Measurements from ENCODE around the gene MAU2.

DNA sequence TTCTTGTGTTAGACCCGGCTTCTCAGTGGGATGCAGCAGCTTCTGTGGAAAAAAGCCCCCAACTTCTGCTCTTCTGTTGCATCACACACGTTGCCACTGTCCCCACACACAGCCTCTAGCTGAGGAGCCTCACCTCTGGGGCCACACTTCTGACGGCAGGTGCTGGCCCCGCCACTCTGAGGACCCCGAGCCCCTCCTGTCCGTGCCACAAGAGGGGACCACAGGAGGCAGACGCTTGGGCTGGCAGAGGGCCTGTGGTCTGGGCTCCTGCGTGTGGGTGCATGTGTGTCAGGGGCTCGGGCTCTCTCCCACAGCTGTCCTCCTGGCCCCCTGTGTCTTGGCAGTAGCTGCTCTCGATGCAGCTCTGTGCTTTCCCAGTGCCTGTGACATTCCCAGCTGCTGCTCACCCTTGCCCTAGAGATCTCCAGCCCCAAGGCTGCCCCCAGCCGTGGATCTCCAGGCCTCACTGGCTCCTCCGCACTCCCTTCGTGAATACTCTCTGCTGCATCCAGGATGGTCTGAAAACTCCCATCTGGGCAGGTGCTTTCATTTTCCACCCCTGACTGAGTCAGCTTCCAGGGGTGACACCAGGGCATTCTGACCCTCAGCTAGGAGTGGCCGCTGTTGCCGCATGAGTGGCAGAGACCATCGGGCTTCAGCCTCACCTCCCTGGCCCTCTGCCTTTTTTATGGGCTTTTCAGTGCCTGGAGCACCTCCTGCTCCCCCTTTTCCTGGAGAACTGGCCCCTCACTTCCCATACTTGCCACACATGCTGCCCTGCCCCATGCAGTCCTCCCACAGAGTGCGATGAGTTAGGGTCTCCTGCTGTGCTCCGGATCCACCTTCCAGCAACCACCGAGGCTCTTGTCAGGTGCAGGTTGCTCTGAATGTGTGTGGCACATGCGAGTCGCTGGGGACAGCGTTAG is 13.7 kb downstream of the MAU2 start:
- TF ChIP-seq, protein P1, sequence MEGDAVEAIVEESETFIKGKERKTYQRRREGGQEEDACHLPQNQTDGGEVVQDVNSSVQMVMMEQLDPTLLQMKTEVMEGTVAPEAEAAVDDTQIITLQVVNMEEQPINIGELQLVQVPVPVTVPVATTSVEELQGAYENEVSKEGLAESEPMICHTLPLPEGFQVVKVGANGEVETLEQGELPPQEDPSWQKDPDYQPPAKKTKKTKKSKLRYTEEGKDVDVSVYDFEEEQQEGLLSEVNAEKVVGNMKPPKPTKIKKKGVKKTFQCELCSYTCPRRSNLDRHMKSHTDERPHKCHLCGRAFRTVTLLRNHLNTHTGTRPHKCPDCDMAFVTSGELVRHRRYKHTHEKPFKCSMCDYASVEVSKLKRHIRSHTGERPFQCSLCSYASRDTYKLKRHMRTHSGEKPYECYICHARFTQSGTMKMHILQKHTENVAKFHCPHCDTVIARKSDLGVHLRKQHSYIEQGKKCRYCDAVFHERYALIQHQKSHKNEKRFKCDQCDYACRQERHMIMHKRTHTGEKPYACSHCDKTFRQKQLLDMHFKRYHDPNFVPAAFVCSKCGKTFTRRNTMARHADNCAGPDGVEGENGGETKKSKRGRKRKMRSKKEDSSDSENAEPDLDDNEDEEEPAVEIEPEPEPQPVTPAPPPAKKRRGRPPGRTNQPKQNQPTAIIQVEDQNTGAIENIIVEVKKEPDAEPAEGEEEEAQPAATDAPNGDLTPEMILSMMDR (IDR thresholded peaks at IDR 0.05), result no peak
- TF ChIP-seq POLR2A (IDR thresholded peaks at IDR 0.05), result no peak
